SK-N-SH (cell line): ENCODE results near the gene LCA5. TPM values are rescaled to one million over a fixed set of nuclear protein-coding genes. Genes with fewer than 3 reads are reported as not detected.
"Not testable (repeated sequence)": the region's sequence is repeated elsewhere in the genome, so short reads cannot be mapped to it uniquely, and the experiment has no call there.

Experiments used
- CTCF ChIA-PET: fragments of 300-600, 350-600 bp; formaldehyde crosslinking; extraction: SDS; loops from one replicate; lab custom pipeline; 2021; lab: Yijun Ruan, JAX
- POLR2A ChIA-PET: fragments of 350-600 bp; sonication (Branson Sonifier 250); formaldehyde crosslinking; extraction: SDS; loops from one replicate; lab custom pipeline; 2020; ENCODE audit warnings: antibody characterized with exemption, inconsistent platforms; lab: Yijun Ruan, JAX
- DNase-seq: peaks from one replicate; pipeline ENCODE4 v3.0.0; 2012
- H2AFZ ChIP-seq: fragments of 200-600 bp; sonication (generic); 2 replicates; pipeline ENCODE4 v1.8.1; 2016; ENCODE audit warnings: antibody characterized with exemption, mild to moderate bottlenecking, low read depth
- H3F3A ChIP-seq: fragments of 200-600 bp; sonication (generic); replicated peaks from 2 replicates; pipeline ENCODE3; 2016; ENCODE audit warnings: antibody characterized with exemption, mild to moderate bottlenecking; ENCODE audit not compliant: insufficient read depth
- H3K27ac ChIP-seq, 2 experiments: fragments of 200-500 bp in 1 of 2; fragments of 200-600 bp in 1 of 2; sonication (Bioruptor generic) in 1 of 2; sonication (generic), shearing (Covaris generic) in 1 of 2; 2 replicates each; pipeline versions ENCODE4 v1.5.1 to v1.6.1; 2014 to 2016; ENCODE audit warnings: low read depth in 2 of 2, inconsistent platforms in 1 of 2, low read length in 1 of 2, mild to moderate bottlenecking in 1 of 2, mixed read lengths in 1 of 2
- H3K27me3 ChIP-seq: fragments of 200-600 bp; sonication (generic), shearing (Covaris generic); 2 replicates; pipeline ENCODE4 v1.6.1; 2016; ENCODE audit warnings: mixed run types; ENCODE audit not compliant: insufficient read depth
- H3K36me3 ChIP-seq, 2 experiments: fragments of 200-500 bp in 1 of 2; fragments of 200-600 bp in 1 of 2; sonication (Bioruptor generic) in 1 of 2; sonication (generic) in 1 of 2; replicated peaks in 1 of 2; 2 replicates each; pipeline versions ENCODE3 to v1.5.1; 2014 to 2016; ENCODE audit warnings: low read length in 1 of 2, mild to moderate bottlenecking in 1 of 2; ENCODE audit not compliant: insufficient read depth in 2 of 2, control insufficient read depth in 1 of 2
- H3K4me1 ChIP-seq, 2 experiments: fragments of 200-500 bp in 1 of 2; fragments of 200-600 bp in 1 of 2; sonication (Bioruptor generic) in 1 of 2; sonication (generic), shearing (Covaris generic) in 1 of 2; 2 replicates each; pipeline versions ENCODE4 v1.5.1 to v1.6.1; 2014 to 2016; ENCODE audit warnings: low read depth in 1 of 2, low read length in 1 of 2, mixed run types in 1 of 2; ENCODE audit not compliant: insufficient read depth in 2 of 2, control insufficient read depth in 1 of 2
- H3K4me2 ChIP-seq: fragments of 200-600 bp; sonication (generic), shearing (Covaris generic); 2 replicates; pipeline ENCODE4 v1.6.1; 2017; ENCODE audit warnings: mixed run types
- H3K4me3 ChIP-seq, 2 experiments: fragments of 200-500 bp in 1 of 2; fragments of 200-600 bp in 1 of 2; sonication (Bioruptor generic) in 1 of 2; sonication (generic), shearing (Covaris generic) in 1 of 2; 2 replicates each; pipeline versions ENCODE4 v1.5.1 to v1.8.1; 2014 to 2016; ENCODE audit warnings: low read depth in 2 of 2, inconsistent platforms in 1 of 2, low read length in 1 of 2, mild to moderate bottlenecking in 1 of 2, mixed read lengths in 1 of 2, moderate library complexity in 1 of 2
- H3K79me2 ChIP-seq: fragments of 200-600 bp; sonication (generic); 2 replicates; pipeline ENCODE4 v1.8.1; 2017; ENCODE audit warnings: mild to moderate bottlenecking; ENCODE audit not compliant: insufficient read depth
- H3K9ac ChIP-seq: fragments of 200-600 bp; sonication (generic); 2 replicates; pipeline ENCODE4 v1.6.1; 2017; ENCODE audit warnings: mixed run types
- H3K9me2 ChIP-seq: fragments of 200-600 bp; sonication (generic); 2 replicates; pipeline ENCODE4 v1.6.1; 2017; ENCODE audit warnings: mixed run types
- H3K9me3 ChIP-seq: fragments of 200-600 bp; sonication (generic); 2 replicates; pipeline ENCODE4 v1.6.1; 2017; ENCODE audit warnings: mixed run types, mild to moderate bottlenecking, moderate library complexity
- H4K20me1 ChIP-seq: fragments of 200-600 bp; sonication (generic); 2 replicates; pipeline ENCODE4 v1.6.1; 2017; ENCODE audit warnings: mild to moderate bottlenecking, mixed run types; ENCODE audit not compliant: insufficient read depth
- ELF1 ChIP-seq: IDR thresholded peaks from 2 replicates; pipeline ENCODE4 v1.4.0; 2012
- EP300 ChIP-seq, 2 experiments: IDR thresholded peaks; 2 replicates each; pipeline versions ENCODE4 v1.4.0 to v1.6.1; 2012; ENCODE audit warnings: borderline replicate concordance in 1 of 2, low read depth in 1 of 2, low read length in 1 of 2
- EZH2phosphoT487 ChIP-seq: fragments of 200-600 bp; sonication (generic); IDR thresholded peaks from 2 replicates; pipeline ENCODE4 v1.6.1; 2017; ENCODE audit warnings: low read depth, mixed run types, mild to moderate bottlenecking, antibody characterized with exemption, moderate library complexity, borderline replicate concordance
- GABPA ChIP-seq: IDR thresholded peaks from 2 replicates; pipeline ENCODE4 v1.4.0; 2012; ENCODE audit warnings: low read depth, mild to moderate bottlenecking
- GATA2 ChIP-seq: sonication (generic); formaldehyde crosslinking; IDR thresholded peaks from 2 replicates; pipeline ENCODE4 v1.5.0; 2020; ENCODE audit warnings: mild to moderate bottlenecking, missing genetic modification reagents
- PBX3 ChIP-seq: IDR thresholded peaks from 2 replicates; pipeline ENCODE4; 2012
- POLR2AphosphoS5 ChIP-seq: IDR thresholded peaks from 2 replicates; pipeline ENCODE4 v1.6.1; 2012; ENCODE audit warnings: low read depth, low read length
- RXRA ChIP-seq: IDR thresholded peaks from 2 replicates; pipeline ENCODE4 v1.4.0; 2012; ENCODE audit warnings: low read depth, mild to moderate bottlenecking, borderline replicate concordance
- TCF12 ChIP-seq: IDR thresholded peaks from 2 replicates; pipeline ENCODE4 v1.4.0; 2012
- TEAD4 ChIP-seq: IDR thresholded peaks from 2 replicates; pipeline ENCODE4 v1.4.0; 2012; ENCODE audit warnings: mild to moderate bottlenecking, borderline replicate concordance; ENCODE audit not compliant: insufficient read depth
- USF2 ChIP-seq: fragments of 150-350 bp; IDR thresholded peaks from 2 replicates; pipeline ENCODE4 v1.6.1; 2017; ENCODE audit warnings: antibody characterized with exemption, low read length, low read depth, borderline replicate concordance
- YY1 ChIP-seq: IDR thresholded peaks from 2 replicates; pipeline ENCODE4 v1.4.0; 2012; ENCODE audit warnings: low read depth, mild to moderate bottlenecking
- WGBS: methylation state at CpG from one replicate; pipeline ENCODE4 v1.1.6; 2017; ENCODE audit warnings: low lambda C conversion rate; 5-methylcytosine and 5-hydroxymethylcytosine counted together
- polyA plus RNA-seq, 3 experiments: library from polyadenylated mRNA; depleted of rRNA; stranded (reverse); fragments of >200 nt; gene quantifications; 2 replicates each; pipeline ENCODE4 v1.2.3, GENCODE V29; 2012

The LCA5 gene
- polyA plus RNA-seq, 1 of the 3 experiments (the other 2 are of a cell fraction) = 0.61 TPM

GRCh38 chr6:79538106-79538971 lies 1.1 kb upstream of the LCA5 start:
- TF ChIP-seq ELF1 = no peak
- no peak for TF ChIP-seq TEAD4
- no peak for TF ChIP-seq TCF12
- TF ChIP-seq PBX3 = no peak
- no peak for TF ChIP-seq POLR2AphosphoS5
- no peak for TF ChIP-seq YY1
- no peak for TF ChIP-seq EP300 (IDR thresholded peaks at IDR 0.05; ENCODE audit: borderline replicate concordance in 1 of 2, low read depth in 1 of 2, low read length in 1 of 2)
- no peak for TF ChIP-seq GATA2 (CRISPR knock-in tag)
- no peak for TF ChIP-seq GABPA
- no peak for TF ChIP-seq USF2
- no peak for TF ChIP-seq EZH2phosphoT487
- TF ChIP-seq RXRA = no peak
- Histone ChIP-seq H3K27me3 (no peaks in the 10 kb centered on the region), H4K20me1 (no peaks in the 10 kb centered on the region), H3K4me1 (no peaks in the 10 kb centered on the region; a peak in 2 of 4 replicates), H3K79me2 (peaks cover 12% of the 10 kb centered on the region), H3K27ac (peak overlapping the region; percentile 85 to 93), H3K36me3 (peaks cover 4 to 5% of the 10 kb centered on the region in 2 experiments), H2AFZ (peak overlapping the region; percentile 86), H3K4me3 (peak overlapping the region; percentile 65 to 79), H3K9ac (peak overlapping the region; percentile 82), H3K9me2 (no peaks in the 10 kb centered on the region), H3F3A (no peaks in the 10 kb centered on the region), H3K4me2 (peak overlapping the region; percentile 77), H3K9me3 (no peaks in the 10 kb centered on the region)
- 15% methylated on average over 14 of the region's 14 CpGs for WGBS
- ChIA-PET CTCF (interaction anchor here (2.2 kb wide), 1 partner anchor 32 kb away, joined by 6 read pairs; no protein-coding TSS in a partner anchor), POLR2A (no interaction called here)
- DNase-seq = no peak

- no peaks in the 10 kb centered on the region for H3K9me2 ChIP-seq
- no peaks in the 10 kb centered on the region for H3K27me3 ChIP-seq
- peaks cover 12% of the 10 kb centered on the region for H3K79me2 ChIP-seq
- peak overlapping the region; percentile 82 for H3K9ac ChIP-seq
- no peaks in the 10 kb centered on the region; a peak in 1 of 4 replicates for H3K4me1 ChIP-seq
- peak overlapping the region; percentile 77 for H3K4me2 ChIP-seq
- peaks cover 2 to 4% of the 10 kb centered on the region in 2 experiments for H3K36me3 ChIP-seq
- WGBS = under 1% methylated on average over 9 of the region's 9 CpGs
- H3K27ac ChIP-seq = peak overlapping the region; percentile 79 to 85
- TF ChIP-seq GATA2 (CRISPR knock-in tag) (no peak), EP300 (IDR thresholded peaks at IDR 0.05; ENCODE audit: borderline replicate concordance in 1 of 2, low read depth in 1 of 2, low read length in 1 of 2) (no peak)
- no peaks in the 10 kb centered on the region for H3F3A ChIP-seq
- H3K9me3 ChIP-seq = no peaks in the 10 kb centered on the region
- H2AFZ ChIP-seq = peak overlapping the region; percentile 89
- peak overlapping the region; percentile 65 to 79 for H3K4me3 ChIP-seq
- no peak for DNase-seq
- ChIA-PET CTCF (interaction anchor here (1.2 to 2.2 kb wide), 5 partner anchors 8 to 277 kb away, joined by 4 to 6 read pairs (median 4); no protein-coding TSS in a partner anchor), POLR2A (interaction anchor here (0.6 to 1.4 kb wide), 8 partner anchors 8 to 461 kb away, joined by 3 to 8 read pairs (median 3); partner anchors contain the start of gene PHIP)
- H4K20me1 ChIP-seq = no peaks in the 10 kb centered on the region
Measured at GRCh38 chr6:79536585-79536953, 661 bp downstream of the LCA5 start.

GRCh38 chr6:79529567-79529966 lies 7.7 kb downstream of the LCA5 start:
- H3K9ac ChIP-seq, H3K9me2 ChIP-seq, H4K20me1 ChIP-seq, H3K27me3 ChIP-seq, CTCF ChIA-PET, DNase-seq, H3K9me3 ChIP-seq, H3F3A ChIP-seq, H3K36me3 ChIP-seq, H3K4me2 ChIP-seq, H3K27ac ChIP-seq, H3K4me1 ChIP-seq, H2AFZ ChIP-seq, H3K79me2 ChIP-seq, POLR2A ChIA-PET, H3K4me3 ChIP-seq: not testable (repeated sequence)
- 94% methylated on average over 4 of the region's 4 CpGs for WGBS
